CD4-positive, alpha-beta T cell (primary cell): Measurements from ENCODE around the gene SACM1L. TPM values are rescaled to one million over a fixed set of nuclear protein-coding genes. Genes with fewer than 3 reads are reported as not detected.

Source experiments
- ATAC-seq: fragments of 200-7000 bp; cut with Tn5 transposase; one replicate; pipeline ENCODE4 v1.10.0; 2022; ENCODE audit warnings: mild to moderate bottlenecking; ENCODE audit not compliant: poor library complexity
- CTCF ChIA-PET: fragments of 350-600 bp; sonication (Branson Sonifier 250); formaldehyde crosslinking; loops from one replicate; lab custom pipeline; 2021; ENCODE audit warnings: antibody characterized with exemption, inconsistent platforms; lab: Charles Lee
- POLR2A ChIA-PET: fragments of 350-600 bp; sonication (Branson Sonifier 250); formaldehyde crosslinking; loops from one replicate; lab custom pipeline; 2021; ENCODE audit warnings: antibody characterized with exemption, inconsistent platforms; lab: Charles Lee
- DNase-seq, 14 experiments: peaks; one replicate each; pipeline ENCODE4 v3.0.0-alpha.2; 2013 to 2020; ENCODE audit warnings: mixed read lengths in 2 of 14
- H3K27ac ChIP-seq, 2 donors: one replicate each; pipeline versions ENCODE4 v1.5.1 to v1.7.0; 2013; ENCODE audit warnings: low read length in 2 of 2, low read depth in 1 of 2, mild to moderate bottlenecking in 1 of 2
- H3K27me3 ChIP-seq, 2 experiments: 1 replicate in 1 of 2; 2 replicates in 1 of 2; pipeline versions ENCODE4 v1.6.1 to v1.7.0; 2013; ENCODE audit warnings: low read length in 2 of 2, control low read depth in 1 of 2, mild to moderate bottlenecking in 1 of 2, moderate library complexity in 1 of 2; ENCODE audit not compliant: insufficient read depth in 2 of 2, control insufficient read depth in 1 of 2
- H3K36me3 ChIP-seq: one replicate; pipeline ENCODE4 v1.6.1; 2013; ENCODE audit warnings: low read length, control low read depth; ENCODE audit not compliant: insufficient read depth
- H3K4me1 ChIP-seq: one replicate; pipeline ENCODE4 v1.6.1; 2013; ENCODE audit warnings: low read length, control low read depth; ENCODE audit not compliant: insufficient read depth
- H3K4me3 ChIP-seq: one replicate; pipeline ENCODE4 v1.5.1; 2013; ENCODE audit warnings: mild to moderate bottlenecking, low read length, moderate library complexity
- H3K9me3 ChIP-seq, 2 experiments: 1 replicate in 1 of 2; 2 replicates in 1 of 2; pipeline versions ENCODE4 v1.6.1 to v1.7.0; 2013; ENCODE audit warnings: low read length in 2 of 2, mild to moderate bottlenecking in 2 of 2, control low read depth in 1 of 2, moderate library complexity in 1 of 2; ENCODE audit not compliant: control insufficient read depth in 1 of 2, insufficient read depth in 1 of 2
- H3K27ac Mint-ChIP-seq: one replicate; pipeline ENCODE4 v1.8.0; 2020; ENCODE audit warnings: mixed read lengths
- H3K27me3 Mint-ChIP-seq: one replicate; pipeline ENCODE4 v1.8.0; 2021; ENCODE audit warnings: mixed read lengths
- H3K36me3 Mint-ChIP-seq: one replicate; pipeline ENCODE4 v1.8.0; 2021; ENCODE audit warnings: low read depth, mixed read lengths
- H3K4me1 Mint-ChIP-seq: one replicate; pipeline ENCODE4 v1.8.0; 2021; ENCODE audit warnings: low read depth, mixed read lengths
- H3K4me3 Mint-ChIP-seq: one replicate; pipeline ENCODE4 v1.8.0; 2020; ENCODE audit warnings: mild to moderate bottlenecking, mixed read lengths
- H3K9me3 Mint-ChIP-seq: one replicate; pipeline ENCODE4 v1.8.0; 2020; ENCODE audit warnings: mixed read lengths
- intact Hi-C, 2 experiments: fragments of 100-400 bp; cut with DNase I in 1 of 2; cut with micrococcal nuclease in 1 of 2; formaldehyde crosslinking; loops; one replicate each; pipeline versions ENCODE4 v1.15.1 to v1.9.0; 2023 to 2025; cut with DNase I, micrococcal nuclease
- total RNA-seq, 174 experiments: library from RNA in 2 of 174; stranded (reverse) in 2 of 174; gene quantifications; one replicate each; pipeline ENCODE4 v1.2.3 and lab custom pipeline; 2021 to 2026
- TF ChIP-seq, protein P1 (sequence below): fragments of 200-600 bp; IDR thresholded peaks from one replicate; pipeline ENCODE4 v1.8.0; 2022; ENCODE audit warnings: antibody characterized with exemption, mild to moderate bottlenecking

SACM1L gene
- total RNA-seq, 2 experiments from 2014 or later: 41.9 to 44.3 TPM

DNA sequence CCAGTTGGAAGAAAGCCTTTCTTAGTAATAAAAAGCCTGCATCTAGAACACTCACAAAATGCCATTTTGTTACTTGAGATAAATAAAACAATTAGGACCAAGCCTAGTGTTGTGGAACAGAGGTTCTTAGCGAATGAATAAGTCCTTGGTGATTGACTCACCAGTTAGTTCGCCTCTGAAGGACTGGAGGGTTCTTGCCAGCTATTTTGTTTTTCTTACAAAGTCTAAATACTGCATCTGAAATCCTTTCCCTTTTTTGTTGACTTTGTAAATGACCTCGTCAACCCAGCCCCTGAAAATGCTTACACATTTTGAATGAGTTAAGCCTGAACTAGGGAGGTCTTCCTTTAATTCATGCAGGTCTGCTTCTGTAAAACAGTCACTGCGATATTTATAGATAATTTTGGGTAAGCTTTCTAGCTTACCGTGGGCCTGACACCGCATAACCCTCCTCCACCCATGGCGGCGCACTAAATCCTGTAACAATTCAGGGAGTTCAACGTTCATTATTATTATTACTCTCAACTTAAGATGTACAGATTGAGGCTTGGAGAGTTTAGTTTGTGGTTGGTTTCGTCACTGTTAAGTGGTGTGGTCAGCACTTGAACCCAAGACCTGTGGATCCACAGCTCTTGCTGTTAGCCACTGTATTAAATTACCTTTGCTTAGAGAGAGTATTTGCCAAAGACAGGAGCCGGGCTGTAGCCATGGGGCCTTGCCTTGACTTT, 45.0 kb upstream of the SACM1L start:
- peaks cover 11% of the 10 kb centered on the region for H3K4me1 ChIP-seq
- H3K27ac ChIP-seq: no peak overlapping the region
- H3K36me3 Mint-ChIP-seq: peaks cover 74% of the 10 kb centered on the region
- no peaks in the 10 kb centered on the region for H3K27me3 ChIP-seq
- no peaks in the 10 kb centered on the region for H3K27me3 Mint-ChIP-seq
- POLR2A ChIA-PET: no interaction called here
- H3K27ac Mint-ChIP-seq: no peak overlapping the region
- ATAC-seq: no peak
- CTCF ChIA-PET: interaction anchor here (1.8 kb wide), 1 partner anchor 16 kb away, joined by 4 read pairs; no protein-coding TSS in a partner anchor
- peaks cover 13% of the 10 kb centered on the region for H3K36me3 ChIP-seq
- no peak overlapping the region for H3K4me3 ChIP-seq
- no peak for DNase-seq
- H3K4me1 Mint-ChIP-seq: peaks cover 6% of the 10 kb centered on the region
- peaks cover 0 to 9% of the 10 kb centered on the region in 2 experiments for H3K9me3 ChIP-seq
- TF ChIP-seq, protein P1, sequence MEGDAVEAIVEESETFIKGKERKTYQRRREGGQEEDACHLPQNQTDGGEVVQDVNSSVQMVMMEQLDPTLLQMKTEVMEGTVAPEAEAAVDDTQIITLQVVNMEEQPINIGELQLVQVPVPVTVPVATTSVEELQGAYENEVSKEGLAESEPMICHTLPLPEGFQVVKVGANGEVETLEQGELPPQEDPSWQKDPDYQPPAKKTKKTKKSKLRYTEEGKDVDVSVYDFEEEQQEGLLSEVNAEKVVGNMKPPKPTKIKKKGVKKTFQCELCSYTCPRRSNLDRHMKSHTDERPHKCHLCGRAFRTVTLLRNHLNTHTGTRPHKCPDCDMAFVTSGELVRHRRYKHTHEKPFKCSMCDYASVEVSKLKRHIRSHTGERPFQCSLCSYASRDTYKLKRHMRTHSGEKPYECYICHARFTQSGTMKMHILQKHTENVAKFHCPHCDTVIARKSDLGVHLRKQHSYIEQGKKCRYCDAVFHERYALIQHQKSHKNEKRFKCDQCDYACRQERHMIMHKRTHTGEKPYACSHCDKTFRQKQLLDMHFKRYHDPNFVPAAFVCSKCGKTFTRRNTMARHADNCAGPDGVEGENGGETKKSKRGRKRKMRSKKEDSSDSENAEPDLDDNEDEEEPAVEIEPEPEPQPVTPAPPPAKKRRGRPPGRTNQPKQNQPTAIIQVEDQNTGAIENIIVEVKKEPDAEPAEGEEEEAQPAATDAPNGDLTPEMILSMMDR: no peak
- intact Hi-C loops: no loop called here
- peaks cover 2% of the 10 kb centered on the region for H3K9me3 Mint-ChIP-seq
- H3K4me3 Mint-ChIP-seq: no peak overlapping the region

GRCh38 chr3:45644791-45645201, 44.4 kb upstream of the SACM1L start:
- Histone ChIP-seq H3K27ac (no peak overlapping the region), H3K36me3 (peaks cover 13% of the 10 kb centered on the region), H3K4me1 (peaks cover 9% of the 10 kb centered on the region), H3K9me3 (peaks cover 0 to 13% of the 10 kb centered on the region in 2 experiments), H3K27me3 (no peaks in the 10 kb centered on the region), H3K4me3 (no peak overlapping the region)
- no peaks in the 10 kb centered on the region for H3K27me3 Mint-ChIP-seq
- peaks cover 6% of the 10 kb centered on the region for H3K4me1 Mint-ChIP-seq
- ChIA-PET POLR2A (no interaction called here), CTCF (no interaction called here)
- TF ChIP-seq, protein P1: no peak
- H3K4me3 Mint-ChIP-seq: no peak overlapping the region
- H3K27ac Mint-ChIP-seq: no peak overlapping the region
- no peak for DNase-seq
- peaks cover 75% of the 10 kb centered on the region for H3K36me3 Mint-ChIP-seq
- H3K9me3 Mint-ChIP-seq: peaks cover 3% of the 10 kb centered on the region
- intact Hi-C loops: no loop called here
- ATAC-seq: no peak

DNA sequence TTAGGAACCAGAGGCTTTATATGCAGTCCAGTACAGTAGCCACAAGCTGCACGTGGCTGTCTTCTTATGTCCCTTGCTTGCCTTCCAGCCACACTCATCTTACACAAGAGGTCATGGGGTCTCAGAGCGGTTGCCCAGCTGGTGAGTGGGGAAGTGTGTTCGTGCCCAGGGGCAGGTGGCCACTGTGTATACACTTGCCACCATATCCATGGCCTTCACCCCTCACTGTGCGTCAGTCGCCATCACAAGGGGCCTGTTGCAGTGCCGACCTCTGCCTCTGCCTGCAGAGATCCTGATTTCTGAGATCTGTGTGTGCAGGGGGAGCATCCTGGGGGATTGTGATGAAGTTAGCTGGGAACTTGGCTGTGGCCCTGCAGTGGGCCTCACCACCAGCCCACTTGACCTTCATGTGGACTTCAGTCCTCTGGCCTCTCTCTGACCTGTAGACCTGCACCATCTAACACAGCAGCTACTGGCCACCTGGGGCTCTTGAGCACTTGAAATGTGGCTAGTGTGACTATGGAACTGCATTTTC, 43.1 kb upstream of the SACM1L start:
- Mint-ChIP-seq H3K9me3 (peaks cover 6% of the 10 kb centered on the region), H3K27me3 (no peaks in the 10 kb centered on the region), H3K27ac (peak overlapping the region; percentile 7), H3K36me3 (peaks cover 78% of the 10 kb centered on the region), H3K4me1 (no peaks in the 10 kb centered on the region), H3K4me3 (no peak overlapping the region)
- H3K36me3 ChIP-seq: peaks cover 9% of the 10 kb centered on the region
- DNase-seq: peak in 2 of 14 experiments; percentile 20 to 24
- no peaks in the 10 kb centered on the region for H3K27me3 ChIP-seq
- TF ChIP-seq, protein P1: no peak
- H3K4me3 ChIP-seq: no peak overlapping the region
- peaks cover 0 to 13% of the 10 kb centered on the region in 2 experiments for H3K9me3 ChIP-seq
- H3K27ac ChIP-seq: no peak overlapping the region
- peaks cover 6% of the 10 kb centered on the region for H3K4me1 ChIP-seq
- POLR2A ChIA-PET: interaction anchor here (0.7 kb wide), 1 partner anchor 315 kb away, joined by 3 read pairs; no protein-coding TSS in a partner anchor
- intact Hi-C loops: no loop called here
- ATAC-seq: no peak
- CTCF ChIA-PET: no interaction called here
